H1 (cell line): ENCODE results near the gene HIVEP2. TPM values are rescaled to one million over a fixed set of nuclear protein-coding genes. Genes with fewer than 3 reads are reported as not detected.

Experiments
- CTBP2 ChIP-seq: IDR thresholded peaks from 2 replicates; pipeline ENCODE4 v1.7.0; 2011; ENCODE audit warnings: borderline replicate concordance, mild to moderate bottlenecking, moderate library complexity, mixed read lengths, low read length; ENCODE audit not compliant: insufficient read depth, insufficient read length
- FOSL1 ChIP-seq: IDR thresholded peaks from 2 replicates; pipeline ENCODE4 v1.6.1; 2011; ENCODE audit warnings: mild to moderate bottlenecking, low read depth, low read length, moderate library complexity; ENCODE audit not compliant: insufficient read depth
- KDM5A ChIP-seq: fragments of 200-600 bp; IDR thresholded peaks from 2 replicates; pipeline ENCODE4 v1.7.1; 2012; ENCODE audit warnings: mild to moderate bottlenecking, low read length, inconsistent platforms, mixed read lengths
- SP2 ChIP-seq: IDR thresholded peaks from 2 replicates; pipeline ENCODE4 v1.6.1; 2012; ENCODE audit warnings: mild to moderate bottlenecking, low read length, inconsistent platforms
- polyA plus RNA-seq, 7 experiments: library from polyadenylated mRNA; depleted of rRNA in 3 of 7; stranded (reverse) in 5 of 7; unstranded in 2 of 7; fragments of >200 nt in 5 of 7; fragments of 200-250 nt in 2 of 7; gene quantifications; 1 replicate in 5 of 7; 2 replicates in 1 of 7; 4 replicates in 1 of 7; pipeline versions ENCODE4 v1.2.1 to v1.2.3, GENCODE V29; 2011 to 2013; ENCODE audit warnings: missing spikeins in 2 of 7, mixed read lengths in 2 of 7
- total RNA-seq: library from RNA; stranded (reverse); fragmentation: NEBNext Ultra II Directional; extraction: Animal tissue kit (Norgen Biotek cat#: 25700); gene quantifications from 2 replicates; pipeline ENCODE4 v1.2.1, GENCODE V29; 2021

The HIVEP2 gene
- total and polyA plus RNA-seq, 2 of the 8 experiments (the other 6 are each of a cell fraction or from before 2014, with no cell fraction given), result 2.2 to 6.1 TPM

- TF ChIP-seq SP2 (no peak), KDM5A (no peak), CTBP2 (no peak), FOSL1 (no peak)
These were observed 96.8 kb downstream of the HIVEP2 start (continued) for GRCh38 chr6:142848156-142848555.
